Jurkat, Clone E6-1 (cell line): Measurements from ENCODE around the gene ALAS2.
"Not testable (repeated sequence)": the region's sequence is repeated elsewhere in the genome, so short reads cannot be mapped to it uniquely, and the experiment has no call there.

Experiments used
- DNase-seq: peaks from one replicate; pipeline ENCODE4 v3.0.0-alpha.2; 2011; ENCODE audit warnings: low read depth, low spot score
- H3K4me3 ChIP-seq: 2 replicates; pipeline ENCODE4 v1.5.1; 2011; ENCODE audit warnings: mild to moderate bottlenecking, low read length, control low read depth, moderate library complexity

Gene ALAS2

DNA sequence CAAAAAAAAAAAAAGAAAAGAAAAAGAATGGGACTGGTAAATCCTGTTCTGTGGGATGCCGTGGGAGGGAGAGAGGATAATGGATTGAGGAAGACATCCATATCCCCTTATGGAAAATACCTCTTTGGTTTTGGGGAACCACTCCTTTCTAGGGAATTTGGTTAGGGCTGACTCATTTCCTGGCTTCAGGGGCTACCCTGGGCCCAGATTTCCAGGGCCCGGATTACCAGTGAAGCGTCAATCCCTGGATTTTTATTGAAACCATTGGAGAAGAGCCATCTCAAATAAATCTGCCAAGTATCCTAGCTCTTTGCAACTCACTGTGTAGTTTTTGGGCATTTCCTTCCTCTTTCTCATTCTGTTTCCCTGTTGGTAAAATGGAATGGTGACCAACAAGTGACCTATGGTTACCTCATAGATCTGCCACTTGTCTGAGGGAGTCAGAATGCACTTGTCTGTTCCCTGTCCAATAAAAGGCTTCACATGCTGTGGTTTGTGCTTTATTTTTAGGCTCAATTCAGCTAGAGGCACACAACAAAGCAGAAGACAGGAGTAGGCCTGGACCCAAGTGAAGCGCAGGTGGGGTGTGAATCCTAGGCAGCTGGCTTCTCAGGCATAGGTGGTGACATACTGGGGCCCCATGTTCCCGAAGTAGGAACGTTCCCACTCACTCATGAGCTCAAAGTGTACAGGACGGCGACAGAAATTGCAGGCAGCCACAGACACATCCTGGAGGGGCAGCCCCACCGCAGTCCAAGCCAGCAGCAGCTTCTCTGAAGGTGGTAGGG, 22.0 kb downstream of the ALAS2 start:
- no peak for DNase-seq
- no peak overlapping the region for H3K4me3 ChIP-seq

GRCh38 chrX:55007656-55008055, 23.1 kb downstream of the ALAS2 start:
- H3K4me3 ChIP-seq = no peak overlapping the region
- no peak for DNase-seq

DNA sequence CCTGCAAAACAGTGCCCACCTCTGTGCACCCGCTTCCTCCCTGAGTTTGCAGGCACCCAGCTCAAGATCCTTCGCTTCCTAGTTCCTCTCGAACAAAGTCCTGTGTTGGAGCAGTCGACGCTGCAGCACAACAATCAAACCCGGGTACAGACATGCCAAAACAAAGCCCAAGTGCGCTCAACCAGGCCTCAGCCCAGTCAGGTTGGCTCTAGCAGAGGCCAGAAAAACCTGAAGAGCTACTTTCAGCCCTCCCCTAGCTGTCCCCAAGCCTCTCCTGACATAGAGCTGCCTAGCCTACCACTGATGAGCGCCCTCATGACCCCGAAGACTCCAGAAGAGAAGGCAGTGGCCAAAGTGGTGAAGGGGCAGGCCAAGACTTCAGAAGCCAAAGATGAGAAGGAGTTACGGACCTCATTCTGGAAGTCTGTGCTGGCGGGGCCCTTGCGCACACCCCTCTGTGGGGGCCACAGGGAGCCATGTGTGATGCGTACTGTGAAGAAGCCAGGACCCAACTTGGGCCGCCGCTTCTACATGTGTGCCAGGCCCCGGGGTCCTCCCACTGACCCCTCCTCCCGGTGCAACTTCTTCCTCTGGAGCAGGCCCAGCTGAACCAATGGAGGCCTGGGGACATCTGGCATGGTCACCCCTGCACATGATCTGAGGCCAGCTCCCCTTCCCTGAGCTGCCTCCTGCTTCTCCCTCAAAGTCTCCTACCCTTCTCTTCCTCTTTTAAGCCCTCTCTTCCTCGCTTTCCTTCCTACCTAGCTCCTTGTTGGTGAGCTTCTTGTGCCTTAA, 23.8 kb downstream of the ALAS2 start:
- H3K4me3 ChIP-seq = no peak overlapping the region
- DNase-seq = no peak

DNA sequence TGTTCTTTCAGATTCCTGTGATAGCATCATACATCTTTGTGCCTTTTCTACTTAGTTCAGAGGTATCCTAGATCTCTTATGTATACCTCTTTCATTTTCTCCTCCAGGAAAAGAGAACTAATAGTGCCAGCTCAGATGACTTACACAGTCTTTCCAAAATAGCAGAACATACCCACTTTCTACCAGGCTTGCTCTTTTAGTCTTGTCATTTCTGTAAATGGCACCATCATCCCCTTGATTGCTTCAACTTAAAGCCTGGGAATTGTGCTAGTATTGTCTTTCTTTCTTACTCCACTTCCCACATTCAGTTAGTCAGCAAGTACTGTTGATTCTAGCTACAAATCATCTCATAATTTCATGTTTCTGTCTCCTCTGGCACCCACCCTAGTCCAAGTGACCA, 25.5 kb downstream of the ALAS2 start:
- DNase-seq = no peak
- no peak overlapping the region for H3K4me3 ChIP-seq

- no peak overlapping the region for H3K4me3 ChIP-seq
- DNase-seq = no peak
Measured at GRCh38 chrX:55004231-55004630, 26.5 kb downstream of the ALAS2 start.

GRCh38 chrX:54999717-55000598, 30.8 kb downstream of the ALAS2 start, which contains the start of gene APEX2:
TSS of gene APEX2 (plus strand) at chrX:55000363. CDS start at chrX:55000423, 60 bp downstream.
- peak within 1 kb of the TSS; percentile 85 for H3K4me3 ChIP-seq
- peak; percentile 86 for DNase-seq

DNA sequence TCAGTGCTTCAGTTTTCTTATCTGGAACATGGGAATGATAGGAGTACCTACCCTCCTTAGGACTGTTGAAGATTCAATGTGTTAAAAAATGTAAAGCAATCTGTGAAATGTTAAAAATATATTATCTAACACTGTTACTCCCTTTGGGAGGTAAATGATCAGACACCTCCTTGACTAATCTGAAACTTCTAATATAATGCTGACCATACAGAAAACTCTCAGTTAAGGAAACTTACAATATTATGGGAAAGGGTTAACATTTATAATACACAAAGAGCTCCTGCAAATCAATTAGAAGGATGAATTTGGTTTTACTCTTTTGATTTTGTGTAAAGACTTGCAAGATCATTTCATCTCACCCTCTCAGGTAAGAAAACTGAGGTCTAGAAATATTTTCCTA, 35.2 kb downstream of the ALAS2 start:
- no peak for DNase-seq
- no peak overlapping the region for H3K4me3 ChIP-seq

DNA sequence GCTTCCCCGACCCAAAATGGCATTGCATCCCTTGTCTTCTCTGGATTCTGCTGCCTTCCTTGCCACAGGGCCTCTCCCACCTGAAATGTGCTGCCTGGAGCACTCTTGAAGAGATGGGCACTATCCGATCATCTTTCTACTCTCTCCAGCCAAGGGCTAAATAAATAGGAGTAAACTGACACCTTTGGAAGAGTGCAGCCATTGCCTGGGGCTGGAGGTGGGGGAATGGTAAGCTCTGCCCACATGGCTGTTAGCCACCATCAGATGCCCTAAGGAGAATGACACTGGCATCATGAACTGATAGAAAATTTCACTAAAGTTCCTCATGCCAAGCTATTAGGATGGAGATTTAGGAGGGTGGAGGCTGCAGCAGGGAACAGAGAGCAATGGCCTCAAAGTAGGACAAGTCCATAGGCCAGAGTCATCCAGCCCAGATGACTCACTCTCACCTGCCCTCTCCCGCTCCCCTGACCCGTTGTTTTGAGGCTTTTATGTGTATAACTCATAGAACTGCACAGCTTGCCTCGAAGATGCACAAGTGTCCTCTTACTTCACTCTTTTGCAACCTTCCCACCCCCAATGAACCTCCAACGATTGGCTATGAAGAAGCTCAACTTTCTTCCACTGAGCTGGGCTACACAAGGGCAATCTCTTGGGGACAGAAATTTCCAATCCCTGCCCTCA, 36.0 kb downstream of the ALAS2 start:
- no peak for DNase-seq
- no peak overlapping the region for H3K4me3 ChIP-seq

DNA sequence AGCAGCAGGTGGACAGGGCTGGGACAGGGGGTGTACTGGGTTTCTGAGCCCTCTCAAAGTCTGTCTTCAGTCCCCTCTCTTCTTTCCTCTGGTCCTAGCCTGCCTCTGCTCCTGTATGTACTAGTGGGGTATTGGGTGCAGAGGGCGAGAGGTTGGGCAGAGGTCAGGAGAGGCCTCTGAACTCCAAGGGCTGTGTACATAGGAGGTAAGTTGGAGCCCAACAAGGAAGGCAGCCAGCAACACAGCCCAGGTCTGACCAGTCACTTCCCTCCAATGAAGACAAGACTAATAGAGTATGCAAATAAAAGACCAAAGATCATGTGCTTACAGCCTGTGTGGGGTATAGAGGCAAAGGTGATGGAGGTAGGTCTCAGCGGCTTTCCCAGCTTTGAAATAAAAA, 36.7 kb downstream of the ALAS2 start, which contains the start of gene PFKFB1:
Gene PFKFB1, minus strand, starts transcription at position 90 of the 400 bp plus-strand sequence. CDS start 181 bp downstream, outside the sequence.
- no peak within 1 kb of the TSS for H3K4me3 ChIP-seq
- no peak for DNase-seq

GRCh38 chrX:54992911-54993622, 37.7 kb downstream of the ALAS2 start:
- no peak for DNase-seq
- H3K4me3 ChIP-seq = no peak overlapping the region

DNA sequence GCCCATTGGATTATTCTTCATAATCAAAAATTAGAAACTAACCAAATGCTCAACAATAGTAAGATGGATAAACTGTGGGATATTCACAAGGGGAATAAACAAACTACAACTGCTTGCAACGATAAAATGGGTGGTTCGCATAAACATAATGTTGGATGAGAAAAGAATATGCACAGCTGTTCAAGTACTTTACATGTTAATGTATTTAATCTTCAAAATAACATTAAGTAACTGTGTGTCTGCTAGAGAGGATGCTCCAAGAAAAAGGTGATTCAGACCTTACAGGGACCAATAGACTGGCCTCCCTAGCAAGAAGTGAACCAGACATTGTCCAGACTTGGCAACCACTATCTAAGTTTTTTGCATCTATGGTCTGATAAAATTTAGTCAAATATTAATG, 39.1 kb downstream of the ALAS2 start:
- no peak overlapping the region for H3K4me3 ChIP-seq
- no peak for DNase-seq

DNA sequence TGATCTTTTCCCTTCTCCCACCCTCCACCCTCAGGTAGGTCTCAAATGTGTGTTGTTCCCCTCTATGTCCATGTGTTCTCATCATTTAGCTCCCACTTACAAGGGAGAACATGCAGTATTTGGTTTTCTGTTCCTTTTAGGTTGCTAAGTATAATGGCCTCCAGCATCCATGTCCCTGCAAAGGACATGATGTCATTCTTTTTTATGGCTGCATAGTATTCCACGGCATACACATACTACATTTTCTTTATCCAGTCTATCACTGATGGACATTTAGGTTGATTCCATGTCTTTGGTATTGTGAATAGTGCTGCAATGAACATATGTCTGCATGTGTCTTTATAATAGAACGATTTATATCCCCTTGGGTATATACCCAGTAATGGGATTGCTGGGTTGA, 47.5 kb downstream of the ALAS2 start:
- H3K4me3 ChIP-seq, DNase-seq: not testable (repeated sequence)

- H3K4me3 ChIP-seq = no peak overlapping the region
- no peak for DNase-seq
Measured at GRCh38 chrX:54980334-54980733, 50.4 kb downstream of the ALAS2 start.

DNA sequence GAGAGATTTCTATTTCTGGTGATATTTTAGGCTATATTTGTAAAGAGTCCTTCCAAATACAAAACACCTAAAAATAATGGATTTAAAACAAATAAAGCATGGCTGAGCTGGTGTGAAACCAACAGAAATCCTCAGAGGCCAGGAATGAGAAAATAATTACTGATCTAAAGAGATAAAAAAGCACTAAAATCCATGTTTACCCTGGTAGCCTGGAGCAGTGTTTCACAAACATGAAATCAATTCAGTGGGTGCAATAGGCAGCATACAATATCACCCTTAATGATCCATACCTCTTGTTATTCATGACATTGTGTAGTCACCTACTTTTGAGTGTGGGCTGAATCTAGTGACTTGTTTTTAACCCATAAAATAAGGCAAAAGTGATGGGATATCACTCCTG, 51.3 kb downstream of the ALAS2 start:
- DNase-seq = no peak
- no peak overlapping the region for H3K4me3 ChIP-seq

GRCh38 chrX:54978448-54978847, 52.3 kb downstream of the ALAS2 start:
- no peak for DNase-seq
- no peak overlapping the region for H3K4me3 ChIP-seq

DNA sequence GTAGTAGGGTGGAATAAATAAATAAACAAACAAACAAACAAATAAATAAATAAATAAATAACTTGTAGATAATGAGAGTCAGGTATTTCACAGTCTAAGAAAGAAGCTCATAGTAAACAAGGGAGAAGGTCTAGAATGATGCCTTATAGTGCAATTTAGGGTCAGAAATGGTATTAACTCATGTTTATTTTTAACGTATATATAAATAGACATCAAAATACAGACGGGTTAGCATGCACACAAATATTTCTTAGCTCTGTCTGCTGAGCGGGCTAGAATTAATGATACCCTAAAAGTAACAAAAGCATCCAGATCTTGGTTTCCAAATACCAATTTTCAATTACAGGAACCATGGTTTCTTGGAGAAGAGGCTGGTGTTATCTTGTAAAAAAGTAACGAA, 53.4 kb downstream of the ALAS2 start:
- H3K4me3 ChIP-seq = no peak overlapping the region
- DNase-seq = no peak

- no peak overlapping the region for H3K4me3 ChIP-seq
- DNase-seq = peak; percentile 9
Measured at GRCh38 chrX:54964766-54965497, 65.8 kb downstream of the ALAS2 start.

DNA sequence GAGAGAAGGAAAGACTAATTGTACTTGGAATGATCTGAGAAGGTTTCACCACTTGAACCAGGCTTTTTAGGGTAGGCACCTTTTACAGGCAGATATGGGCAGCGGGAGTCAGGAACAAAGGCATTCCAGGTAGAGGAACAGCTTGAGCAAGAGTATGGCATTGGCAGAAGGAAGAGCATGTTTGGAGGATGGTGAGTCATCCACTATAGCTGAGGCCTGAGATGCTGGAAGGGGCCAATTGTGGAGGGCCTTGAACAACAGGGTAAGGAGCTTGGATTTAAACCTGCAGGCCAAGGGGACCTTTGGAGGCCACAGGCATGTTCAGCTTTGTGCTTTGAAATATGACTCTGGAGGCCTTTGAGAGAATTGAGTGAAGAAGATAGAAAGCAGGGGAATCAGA, 69.0 kb downstream of the ALAS2 start:
- no peak overlapping the region for H3K4me3 ChIP-seq
- no peak for DNase-seq
